Thymus (tissue), 11 donors: ENCODE results near the gene CXXC5. TPM values are rescaled to one million over a fixed set of nuclear protein-coding genes. Genes with fewer than 3 reads are reported as not detected.
A peak's percentile ranks its signal among the peaks of the same experiment; 100 is the strongest.
"Not testable (repeated sequence)": the region's sequence is repeated elsewhere in the genome, so short reads cannot be mapped to it uniquely, and the experiment has no call there.

Source experiments
- DNase-seq, 9 donors: peaks; one replicate each; pipeline ENCODE4 v3.0.0-alpha.2; 2013; ENCODE audit warnings: low spot score in 9 of 9, low read depth in 6 of 9, missing footprints in 1 of 9
- H3K27ac ChIP-seq, 2 donors: one replicate each; pipeline ENCODE4 v1.5.1; 2013; ENCODE audit warnings: control low read depth in 1 of 2, low read depth in 1 of 2, low read length in 1 of 2, mild to moderate bottlenecking in 1 of 2, moderate library complexity in 1 of 2
- H3K27me3 ChIP-seq, 2 donors: one replicate each; pipeline ENCODE4 v1.5.1; 2013; ENCODE audit warnings: low read length in 1 of 2; ENCODE audit not compliant: control insufficient read depth in 2 of 2, insufficient read depth in 1 of 2
- H3K36me3 ChIP-seq, 2 donors: one replicate each; pipeline ENCODE4 v1.5.1; 2013; ENCODE audit warnings: low read length in 1 of 2, mild to moderate bottlenecking in 1 of 2, moderate library complexity in 1 of 2; ENCODE audit not compliant: control insufficient read depth in 2 of 2, insufficient read depth in 2 of 2
- H3K4me1 ChIP-seq, 2 donors: one replicate each; pipeline ENCODE4 v1.5.1; 2013; ENCODE audit warnings: low read length in 2 of 2; ENCODE audit not compliant: control insufficient read depth in 2 of 2, insufficient read depth in 2 of 2
- H3K4me3 ChIP-seq, 2 donors: one replicate each; pipeline ENCODE4 v1.5.1; 2013; ENCODE audit warnings: low read length in 2 of 2, control low read depth in 1 of 2, mild to moderate bottlenecking in 1 of 2
- H3K9me3 ChIP-seq, 2 donors: one replicate each; pipeline ENCODE4 v1.5.1; 2013; ENCODE audit warnings: low read length in 1 of 2, mild to moderate bottlenecking in 1 of 2; ENCODE audit not compliant: control insufficient read depth in 2 of 2, insufficient read depth in 1 of 2
- WGBS: extraction: QIAGEN DNeasy Blood & Tissue Kit; methylation state at CpG from one replicate; pipeline ENCODE4 v1.1.7; 2013; 5-methylcytosine and 5-hydroxymethylcytosine counted together
- polyA plus RNA-seq: library from polyadenylated mRNA; stranded (reverse); fragments of 200-250 nt; gene quantifications from one replicate; pipeline ENCODE4 v1.2.3, GENCODE V29; 2013
- total RNA-seq: library from RNA; stranded (reverse); fragments of 120-200 nt; gene quantifications from one replicate; pipeline ENCODE4 v1.2.4, GENCODE V29; 2013
- donor health status: healthy.

CXXC5 gene
- total and polyA plus RNA-seq, 2 donors: 47.9 to 73.2 TPM

DNA sequence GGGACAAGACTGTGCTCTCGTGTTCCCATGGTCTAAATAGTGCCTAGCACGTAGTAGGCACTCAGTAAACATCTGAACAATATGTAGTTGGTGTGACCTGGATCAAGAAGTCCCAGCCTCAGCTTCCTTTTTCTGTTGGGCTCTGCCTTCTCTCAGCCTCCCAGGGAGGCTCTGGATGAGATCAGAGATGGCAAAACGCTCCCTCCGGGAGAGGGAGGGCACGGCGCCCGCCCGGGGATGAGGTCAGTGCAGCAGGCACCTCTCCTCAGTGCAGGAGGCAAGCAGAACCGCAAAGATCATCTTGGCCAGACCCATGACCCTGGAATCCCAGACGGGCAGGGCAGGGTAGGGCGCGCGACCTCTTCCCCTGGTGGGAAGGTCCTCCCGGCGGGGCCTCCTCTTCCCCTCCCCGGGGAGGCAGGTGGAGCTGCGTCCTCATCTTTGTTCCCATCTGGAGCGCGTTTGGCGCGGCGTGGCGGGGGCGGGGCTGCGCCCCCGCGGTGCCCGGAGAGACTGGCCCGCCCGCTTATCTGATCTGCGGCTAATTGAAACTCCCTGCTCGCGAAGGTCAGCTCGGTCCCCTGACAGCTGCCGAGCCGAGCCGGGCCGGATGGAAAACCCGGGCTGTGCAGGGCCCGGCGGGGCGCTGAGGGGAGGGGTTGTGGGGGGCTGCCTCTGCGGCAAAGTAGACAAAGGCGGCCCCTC, 60.9 kb downstream of the CXXC5 start:
- peak overlapping the region; percentile 94 to 95 for H3K27ac ChIP-seq
- no peaks in the 10 kb centered on the region for H3K36me3 ChIP-seq
- H3K27me3 ChIP-seq: peaks cover 0 to 3% of the 10 kb centered on the region in 2 donors
- H3K4me1 ChIP-seq: peaks cover 57 to 85% of the 10 kb centered on the region in 2 donors
- no peak for DNase-seq
- WGBS: 7% methylated on average over 42 of the region's 44 CpGs
- H3K4me3 ChIP-seq: peak overlapping the region; percentile 66 to 67
- peaks cover 0 to 6% of the 10 kb centered on the region in 2 donors for H3K9me3 ChIP-seq

DNA sequence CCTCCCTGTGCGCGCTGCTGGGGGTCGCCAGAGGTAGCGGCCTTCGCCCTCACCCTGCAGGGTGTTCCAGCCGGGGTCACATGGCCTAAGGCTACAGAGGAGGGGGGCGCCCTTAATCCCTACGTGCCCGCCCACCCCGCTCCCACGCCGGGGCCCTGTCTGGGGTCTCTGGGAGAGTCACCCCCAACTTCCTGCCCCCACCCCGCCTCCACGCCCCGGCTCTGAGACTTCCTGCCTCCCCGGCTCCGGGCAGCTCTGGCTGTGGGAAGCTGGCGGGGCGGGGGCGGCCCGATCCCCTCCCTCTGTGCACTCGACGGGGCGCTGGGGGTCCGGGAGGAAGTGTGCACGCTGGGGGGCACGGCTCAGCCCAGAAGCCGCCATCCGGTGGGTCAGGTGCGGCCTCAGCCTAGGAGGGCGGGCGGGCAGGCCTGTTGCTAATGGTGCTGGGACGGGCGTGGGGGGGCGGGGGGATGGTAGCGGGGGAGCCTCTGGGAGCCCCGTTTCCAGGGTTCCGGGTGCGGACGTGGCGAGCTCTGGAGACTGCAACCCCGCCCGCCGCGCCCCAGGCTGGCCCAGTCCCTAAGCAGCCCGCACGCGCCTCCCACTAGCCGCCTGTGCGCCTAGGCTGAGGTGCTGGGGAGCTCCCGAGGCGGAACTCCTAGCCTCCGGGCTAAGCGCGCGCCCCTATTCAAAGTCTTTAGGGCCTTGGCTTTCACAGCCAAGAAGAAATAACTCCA, 61.6 kb downstream of the CXXC5 start:
- Histone ChIP-seq H3K27me3 (peaks cover 0 to 3% of the 10 kb centered on the region in 2 donors), H3K4me3 (peak overlapping the region; percentile 66 to 67), H3K36me3 (peaks cover 0 to 4% of the 10 kb centered on the region in 2 donors), H3K27ac (peak overlapping the region; percentile 94 to 95), H3K4me1 (peaks cover 57 to 84% of the 10 kb centered on the region in 2 donors), H3K9me3 (peaks cover 0 to 6% of the 10 kb centered on the region in 2 donors)
- DNase-seq: peak in 4 of 9 donors; percentile 71 to 89 (median 76)
- 1% methylated on average over 56 of the region's 56 CpGs for WGBS

DNA sequence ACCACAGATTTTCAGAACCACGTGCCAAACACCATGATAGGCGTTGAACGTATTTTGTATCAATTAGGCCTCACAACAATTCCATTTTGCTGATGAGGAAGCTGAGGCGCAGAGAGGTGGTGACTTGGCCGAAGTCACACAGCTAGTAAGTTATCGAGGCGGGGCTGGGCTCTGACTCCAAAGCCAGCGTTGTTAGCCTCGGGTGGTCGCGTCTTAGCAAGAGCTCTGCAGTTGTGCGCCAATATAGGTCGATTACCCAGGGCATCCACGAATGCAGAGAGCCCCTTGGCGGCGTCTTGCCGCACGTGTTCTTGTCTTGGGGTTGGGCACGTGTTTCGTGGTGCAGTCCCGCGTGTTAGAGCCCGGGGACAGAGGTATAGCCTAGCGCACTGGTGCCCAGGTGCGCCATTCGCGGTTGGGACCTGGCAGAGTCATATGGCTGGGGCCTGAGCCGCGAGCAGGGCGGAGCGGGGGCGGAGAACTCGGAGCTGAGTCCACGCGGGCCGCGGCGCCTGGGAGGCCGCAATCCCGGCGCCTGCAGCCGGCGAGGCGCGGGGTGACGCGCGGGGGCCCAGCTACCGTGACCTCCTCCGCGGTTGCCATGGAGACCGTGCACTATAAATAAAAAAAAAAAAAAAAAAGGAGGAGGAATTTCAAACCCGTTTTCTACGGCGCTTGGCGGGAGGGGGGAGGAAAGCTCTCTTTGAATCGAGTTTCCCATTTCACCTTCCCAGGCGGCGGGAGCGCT, 62.3 kb downstream of the CXXC5 start:
- peaks cover 53 to 76% of the 10 kb centered on the region in 2 donors for H3K4me1 ChIP-seq
- H3K4me3 ChIP-seq: peak overlapping the region; percentile 66 to 67
- WGBS: 1% methylated on average over 60 of the region's 60 CpGs
- H3K9me3 ChIP-seq: peaks cover 0 to 6% of the 10 kb centered on the region in 2 donors
- H3K36me3 ChIP-seq: peaks cover 0 to 4% of the 10 kb centered on the region in 2 donors
- H3K27me3 ChIP-seq: peaks cover 0 to 3% of the 10 kb centered on the region in 2 donors
- DNase-seq: peak in 6 of 9 donors; percentile 71 to 90 (median 76)
- H3K27ac ChIP-seq: peak overlapping the region; percentile 94 to 95

DNA sequence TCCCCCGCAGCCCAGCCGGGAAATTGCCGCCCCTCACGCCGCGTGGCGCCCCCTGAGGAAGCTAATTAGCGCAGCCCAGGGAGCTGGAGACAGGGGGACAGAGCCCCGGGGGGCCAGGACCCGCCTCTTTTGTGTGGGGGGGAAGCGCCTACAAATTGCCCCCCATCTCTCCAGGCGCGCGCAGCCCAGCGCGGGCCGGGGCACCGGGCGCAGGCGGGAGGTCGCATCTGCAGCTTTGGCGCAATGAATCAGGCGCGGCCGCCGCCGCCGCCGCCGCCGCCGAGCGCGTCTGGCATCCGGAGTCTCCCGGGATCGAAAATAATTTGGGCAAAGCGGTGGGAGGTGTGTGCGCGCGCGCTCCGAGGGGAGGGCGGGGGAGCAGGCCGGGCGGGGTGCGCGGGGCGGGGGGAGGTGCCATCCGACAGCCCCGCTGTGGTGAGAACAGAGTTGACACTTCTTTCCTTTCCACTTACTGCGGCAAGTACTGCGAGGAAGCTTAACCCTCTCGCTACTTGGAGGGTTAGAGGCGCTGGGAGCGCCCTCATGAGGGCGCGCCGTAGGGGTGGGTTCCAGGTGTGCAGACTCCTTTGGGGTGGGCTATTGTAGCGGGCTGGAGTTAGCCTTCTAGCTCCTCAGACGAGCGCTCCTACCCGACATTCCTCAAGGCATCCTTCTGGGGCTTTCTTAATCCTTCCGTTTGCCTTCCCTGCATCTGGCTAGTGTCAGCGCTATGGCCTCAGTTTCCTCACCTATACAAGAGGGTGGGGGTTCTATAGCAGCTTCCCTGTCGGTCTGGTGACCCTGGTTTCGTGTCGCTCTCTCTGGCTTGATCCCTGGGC, 63.1 kb downstream of the CXXC5 start:
- peaks cover 0 to 4% of the 10 kb centered on the region in 2 donors for H3K36me3 ChIP-seq
- under 1% methylated on average over 68 of the region's 68 CpGs for WGBS
- H3K27me3 ChIP-seq: peaks cover 0 to 3% of the 10 kb centered on the region in 2 donors
- DNase-seq: peak in 6 of 9 donors; percentile 76 to 92 (median 84)
- peaks cover 46 to 68% of the 10 kb centered on the region in 2 donors for H3K4me1 ChIP-seq
- H3K27ac ChIP-seq: peak overlapping the region; percentile 94 to 95
- H3K9me3 ChIP-seq: peaks cover 0 to 6% of the 10 kb centered on the region in 2 donors
- H3K4me3 ChIP-seq: peak overlapping the region; percentile 66 to 67

DNA sequence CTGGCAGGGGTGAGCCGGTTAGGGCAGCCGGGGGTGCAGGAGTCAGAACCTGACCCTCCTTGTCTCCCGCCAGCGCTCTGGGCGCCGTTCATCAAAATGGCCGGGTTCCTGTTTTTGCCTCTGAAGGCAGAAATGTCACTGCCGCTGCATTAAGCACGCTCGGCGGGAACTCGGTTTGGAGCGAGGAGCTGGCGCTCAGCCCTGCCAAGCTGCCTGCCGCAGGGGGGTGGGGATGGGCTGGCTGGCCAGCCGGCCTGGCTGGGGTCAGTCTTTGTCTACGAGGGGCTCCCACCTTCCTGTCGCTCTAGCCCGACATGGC, 63.7 kb downstream of the CXXC5 start:
- Histone ChIP-seq H3K27me3 (peaks cover 0 to 3% of the 10 kb centered on the region in 2 donors), H3K27ac (peak overlapping the region; percentile 55 to 94), H3K4me1 (peaks cover 43 to 63% of the 10 kb centered on the region in 2 donors), H3K36me3 (peaks cover 0 to 4% of the 10 kb centered on the region in 2 donors), H3K4me3 (peak overlapping the region; percentile 66 to 67), H3K9me3 (peaks cover 0 to 6% of the 10 kb centered on the region in 2 donors)
- WGBS: 15% methylated on average over 19 of the region's 19 CpGs
- no peak for DNase-seq

DNA sequence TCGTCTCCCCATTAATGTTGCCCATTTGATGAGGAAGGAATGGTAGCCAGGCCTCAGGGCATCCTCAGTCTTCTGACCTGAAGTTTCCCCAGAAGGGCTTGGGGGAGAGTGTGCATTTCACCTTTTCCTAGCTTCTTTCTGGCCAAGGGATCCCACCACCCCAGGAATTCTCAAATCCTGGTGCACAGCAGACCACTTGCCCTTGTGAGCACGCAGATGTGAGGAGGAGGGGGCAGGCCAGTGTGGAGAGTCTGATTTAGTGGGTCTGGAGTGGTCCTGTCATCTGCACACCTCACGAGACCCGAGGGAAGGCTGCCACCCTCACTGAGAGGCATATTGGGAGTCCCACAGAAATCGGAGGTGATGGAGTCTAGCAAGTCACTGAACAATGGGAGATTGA, 64.3 kb downstream of the CXXC5 start:
- Histone ChIP-seq H3K4me1 (peaks cover 41 to 57% of the 10 kb centered on the region in 2 donors), H3K9me3 (peaks cover 0 to 6% of the 10 kb centered on the region in 2 donors), H3K36me3 (peaks cover 0 to 5% of the 10 kb centered on the region in 2 donors), H3K27ac (no peak overlapping the region), H3K27me3 (peaks cover 0 to 3% of the 10 kb centered on the region in 2 donors), H3K4me3 (no peak overlapping the region)
- 97% methylated on average over 5 of the region's 5 CpGs for WGBS
- no peak for DNase-seq

DNA sequence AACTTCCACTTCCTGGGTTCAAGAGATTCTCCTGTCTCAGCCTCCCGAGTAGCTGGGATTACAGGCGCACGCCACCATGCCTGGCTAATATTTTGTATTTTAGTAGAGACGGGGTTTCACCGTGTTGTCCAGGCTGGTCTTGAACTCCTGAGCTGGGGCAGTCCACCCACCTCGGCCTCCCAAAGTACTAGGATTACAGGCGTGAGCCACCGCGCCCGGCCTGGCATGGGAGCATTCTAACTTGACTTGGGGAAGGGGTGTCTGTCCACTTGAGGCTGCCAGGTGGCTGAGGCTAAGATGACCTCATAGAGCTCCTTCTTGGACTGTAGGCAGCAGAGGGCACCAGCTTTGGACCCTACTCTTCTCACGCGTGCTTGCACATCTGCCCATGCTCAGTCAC, 65.7 kb downstream of the CXXC5 start:
- WGBS: 97% methylated on average over 12 of the region's 12 CpGs
- not testable (repeated sequence) for H3K27ac ChIP-seq, DNase-seq, H3K27me3 ChIP-seq, H3K9me3 ChIP-seq, H3K4me3 ChIP-seq
- Histone ChIP-seq H3K36me3 (peaks cover 0 to 12% of the 10 kb centered on the region in 2 donors), H3K4me1 (peaks cover 27 to 42% of the 10 kb centered on the region in 2 donors)

DNA sequence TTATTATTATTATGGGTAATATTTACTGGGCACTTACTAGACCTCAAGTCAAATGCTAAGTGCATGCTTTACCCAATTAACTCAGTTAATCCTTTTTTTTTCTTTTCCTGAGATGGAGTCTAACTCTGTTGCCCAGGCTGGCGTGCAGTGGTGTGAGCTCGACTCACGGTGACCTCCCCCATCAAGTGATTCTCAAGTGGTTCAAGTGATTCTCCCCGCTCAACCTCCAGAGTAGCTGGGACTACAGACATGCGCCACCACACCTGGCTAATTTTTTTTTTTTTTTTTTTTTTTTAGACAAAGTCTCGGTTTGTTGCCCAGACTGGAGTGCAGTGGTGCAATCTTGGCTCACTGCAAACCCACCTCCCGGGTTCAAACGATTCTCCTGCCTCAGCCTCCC, 69.1 kb downstream of the CXXC5 start:
- DNase-seq: no peak
- H3K27ac ChIP-seq: no peak overlapping the region
- peaks cover 0 to 16% of the 10 kb centered on the region in 2 donors for H3K36me3 ChIP-seq
- 97% methylated on average over 8 of the region's 8 CpGs for WGBS
- H3K9me3 ChIP-seq: peaks cover 0 to 13% of the 10 kb centered on the region in 2 donors
- no peak overlapping the region for H3K4me3 ChIP-seq
- H3K4me1 ChIP-seq: peaks cover 0 to 12% of the 10 kb centered on the region in 2 donors
- H3K27me3 ChIP-seq: no peaks in the 10 kb centered on the region
